ENCODE measurements around the gene MCOLN2.
A peak's percentile ranks its signal among the peaks of the same experiment; 100 is the strongest.
"Not testable (repeated sequence)": the region's sequence is repeated elsewhere in the genome, so short reads cannot be mapped to it uniquely, and the experiment has no call there.

MCOLN2 gene

DNA sequence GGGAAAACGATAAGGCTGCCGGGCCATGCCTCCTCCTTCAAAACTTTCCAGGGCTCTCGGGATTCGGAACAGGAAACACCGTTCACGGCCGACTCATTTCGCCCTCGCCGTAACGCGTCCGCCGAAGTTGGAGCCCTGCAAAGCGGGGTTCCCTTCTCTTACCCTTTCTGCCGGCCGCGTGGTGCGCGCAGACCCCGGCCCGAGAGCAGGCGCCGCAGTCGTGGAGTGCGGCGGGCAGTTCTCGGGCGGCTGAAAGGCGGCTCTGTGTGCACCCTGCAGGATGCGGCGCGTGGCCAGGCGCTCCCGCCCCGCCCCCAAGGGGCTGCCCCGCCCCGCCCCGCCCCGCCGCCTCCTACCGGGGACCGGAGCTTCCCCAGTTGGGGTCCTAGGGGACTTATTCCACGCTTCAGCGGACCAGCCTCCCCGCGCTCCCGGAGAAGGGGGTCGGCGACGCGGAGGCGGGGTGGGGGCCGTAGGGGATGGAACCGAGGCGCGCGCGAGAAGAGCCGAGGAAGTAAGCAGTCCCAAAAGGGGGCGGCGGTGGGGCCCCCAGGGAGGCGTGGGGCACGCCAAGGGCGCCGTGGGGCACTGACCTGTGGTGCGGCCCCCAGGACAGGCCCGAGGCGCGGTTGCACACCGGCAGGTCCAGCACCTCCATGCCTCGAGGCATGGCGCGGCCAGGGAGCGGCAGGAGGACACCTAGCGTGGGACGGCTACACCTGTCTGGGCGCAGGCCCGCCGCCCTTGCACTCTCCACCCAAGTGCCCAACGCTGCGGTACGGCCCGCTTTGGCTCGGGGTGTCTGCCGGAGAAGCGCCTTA, at the start of gene MCOLN2:
TSS of gene MCOLN2 (minus strand) at position 268 of the 821 bp plus-strand sequence. CDS start at position 27, 241 bp downstream.
- peak; percentile 56 for DNase-seq

DNA sequence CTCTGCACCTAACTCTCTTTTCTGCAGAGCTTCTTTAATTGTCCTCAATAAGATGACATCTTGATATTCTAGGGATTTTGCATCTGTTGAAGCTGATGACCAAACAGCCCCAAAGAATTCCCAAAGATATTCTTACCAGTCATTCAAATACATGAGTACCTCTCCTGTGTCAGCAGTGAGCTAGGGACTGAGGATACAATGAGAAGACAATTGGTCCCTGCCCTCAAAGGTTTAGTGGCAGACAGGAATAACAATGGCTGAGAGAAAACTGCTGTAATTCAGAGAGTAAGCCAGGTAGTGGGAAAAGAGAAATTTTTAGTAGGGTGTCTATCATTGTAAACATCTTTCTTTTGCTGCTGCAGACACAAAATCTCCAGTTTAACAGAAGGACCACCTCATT, 45.5 kb upstream of the MCOLN2 start:
- no peak for DNase-seq

DNA sequence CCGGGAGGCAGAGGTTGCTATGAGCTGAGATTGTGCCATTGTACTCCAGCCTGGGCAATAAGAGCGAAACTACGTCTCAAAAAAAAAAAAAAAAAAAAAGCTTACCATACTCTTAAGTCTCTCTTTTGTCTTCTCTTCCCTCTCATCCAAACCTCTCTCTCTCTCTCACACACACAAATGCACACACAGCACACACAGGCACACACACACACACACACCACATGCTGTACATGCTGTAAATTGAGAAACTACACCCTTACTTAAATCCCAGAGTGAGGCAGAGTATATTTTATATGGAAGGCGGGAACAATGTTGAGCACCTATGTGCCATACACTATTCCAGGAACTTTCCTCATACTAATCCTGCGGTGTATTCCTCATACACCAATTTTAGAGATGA, 44.9 kb upstream of the MCOLN2 start:
- DNase-seq: no peak

DNA sequence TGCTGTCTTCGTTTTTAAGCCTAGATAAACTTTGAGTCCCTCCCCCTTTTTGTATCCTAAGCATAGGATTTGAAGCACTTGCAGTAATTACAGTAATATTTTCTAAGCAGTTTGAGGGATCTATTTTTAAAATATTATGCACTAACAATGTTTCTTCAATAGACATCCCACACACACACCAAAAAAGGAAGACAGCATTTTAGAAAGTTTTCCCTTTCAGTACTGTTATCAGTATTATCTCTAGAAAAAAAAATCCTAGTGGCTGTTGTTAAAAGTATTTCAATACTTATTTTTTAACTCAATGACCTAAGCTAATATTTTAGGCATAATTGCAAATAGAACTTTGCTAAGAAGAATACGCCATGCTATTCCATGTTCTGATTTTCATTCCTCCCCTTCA, 36.3 kb upstream of the MCOLN2 start:
- no peak for DNase-seq

DNA sequence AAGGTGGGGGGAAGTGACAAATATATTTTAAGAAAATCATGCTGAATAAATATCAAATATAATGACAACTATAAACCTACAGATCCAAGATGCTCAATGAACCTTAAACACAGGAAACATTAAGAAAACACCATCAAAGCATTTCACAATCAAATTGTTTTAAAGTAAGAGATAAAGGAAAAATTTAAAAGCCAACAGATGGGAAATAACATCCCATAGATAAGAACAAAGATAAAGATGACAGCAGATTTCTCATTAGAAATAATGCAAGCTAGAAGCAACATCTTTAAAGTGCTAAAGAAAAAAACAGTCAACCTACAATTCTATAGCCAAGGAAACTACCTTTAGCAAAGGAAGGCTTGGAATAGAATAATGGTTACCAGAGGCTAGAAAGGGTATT, 33.6 kb upstream of the MCOLN2 start:
- DNase-seq: no peak

DNA sequence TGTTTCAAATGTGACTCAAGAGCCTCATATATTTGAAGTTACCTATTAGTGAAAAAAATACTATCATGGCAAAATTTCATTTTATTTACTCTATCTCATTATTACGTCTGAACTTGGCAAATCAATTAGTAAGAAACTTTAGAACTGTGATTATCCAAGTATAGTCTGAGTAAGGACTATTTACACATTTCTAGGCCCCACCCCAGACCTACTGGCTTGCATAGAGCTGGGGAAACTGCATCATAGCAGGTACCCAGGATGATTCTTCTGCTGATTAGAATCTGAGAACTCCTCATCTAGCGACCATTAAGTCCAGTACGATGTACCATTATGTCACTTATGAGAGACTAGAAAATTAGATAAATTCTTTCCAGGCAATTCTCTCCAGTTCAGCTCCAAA, 31.2 kb upstream of the MCOLN2 start:
- DNase-seq: no peak

DNA sequence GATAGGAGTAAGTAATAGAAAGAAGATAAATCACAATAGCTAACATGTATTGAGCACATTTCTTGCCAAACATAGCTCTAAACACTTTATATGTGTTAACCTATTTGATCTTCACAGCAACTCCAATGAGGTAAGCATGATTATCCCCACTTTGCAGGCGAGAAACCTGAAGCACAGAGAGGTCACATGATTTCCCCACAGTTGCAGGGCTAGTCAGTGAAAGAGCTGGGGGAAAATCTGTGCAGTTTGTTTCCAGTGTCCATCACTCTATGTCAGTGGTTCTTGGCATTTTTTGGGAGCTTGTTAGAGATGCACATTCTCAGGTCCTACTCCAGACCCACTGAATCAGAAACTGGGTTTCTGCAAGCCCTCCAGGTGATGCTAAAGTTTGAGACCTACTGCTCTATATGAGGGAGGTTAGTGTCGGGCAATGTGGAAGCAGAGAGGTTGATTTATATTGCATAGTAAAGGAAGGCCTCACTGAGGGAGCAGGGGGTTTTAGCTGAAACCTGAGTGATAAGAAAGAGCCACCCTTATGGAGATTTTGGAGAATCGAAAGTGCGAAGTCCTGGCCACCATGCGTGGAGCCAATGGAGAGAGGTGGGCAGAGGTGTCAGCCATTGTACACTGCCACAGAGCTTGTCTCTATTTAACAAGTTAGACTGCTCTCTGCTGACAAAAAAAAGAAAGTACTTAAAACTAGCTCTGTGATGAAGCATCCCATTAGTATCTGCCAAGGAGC, 30.5 kb upstream of the MCOLN2 start:
- no peak for DNase-seq

DNA sequence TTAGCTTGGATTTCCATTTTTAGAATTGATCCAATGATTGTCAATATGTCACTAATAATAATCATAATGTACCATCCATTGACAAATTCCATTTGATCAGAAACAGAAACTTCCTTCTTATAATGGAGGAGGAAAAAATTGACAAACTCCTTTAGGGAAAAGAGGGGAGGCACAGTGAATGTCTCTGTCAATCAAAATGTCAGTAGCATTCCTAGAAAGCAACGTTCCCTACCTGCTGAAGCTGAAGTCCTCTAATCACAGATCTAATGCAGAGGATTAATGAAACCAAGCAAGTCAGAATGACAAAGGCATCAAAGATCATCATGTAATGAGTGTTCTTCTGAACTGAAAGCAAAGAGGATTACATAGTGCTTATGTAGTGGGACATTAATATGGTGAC, 29.0 kb upstream of the MCOLN2 start:
- no peak for DNase-seq

DNA sequence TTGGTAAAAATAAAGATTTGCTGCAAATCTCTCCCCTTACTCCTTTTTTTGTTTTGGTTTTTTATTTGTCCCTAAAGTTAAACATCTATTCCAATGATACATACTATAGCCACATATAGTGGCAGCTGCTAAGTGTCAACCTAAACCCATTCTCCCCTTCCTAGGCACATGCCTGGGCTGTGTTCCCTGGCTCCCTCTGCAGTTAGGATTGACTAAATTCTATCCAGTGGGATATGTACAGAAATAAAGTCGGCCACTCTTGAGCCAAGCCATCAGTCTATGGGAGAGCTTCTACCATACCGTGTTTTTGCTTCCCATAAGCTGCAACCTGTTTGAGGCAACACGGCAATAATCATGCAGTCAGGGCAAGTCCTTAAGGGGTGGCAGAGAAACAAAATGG, 27.8 kb upstream of the MCOLN2 start:
- DNase-seq: no peak

DNA sequence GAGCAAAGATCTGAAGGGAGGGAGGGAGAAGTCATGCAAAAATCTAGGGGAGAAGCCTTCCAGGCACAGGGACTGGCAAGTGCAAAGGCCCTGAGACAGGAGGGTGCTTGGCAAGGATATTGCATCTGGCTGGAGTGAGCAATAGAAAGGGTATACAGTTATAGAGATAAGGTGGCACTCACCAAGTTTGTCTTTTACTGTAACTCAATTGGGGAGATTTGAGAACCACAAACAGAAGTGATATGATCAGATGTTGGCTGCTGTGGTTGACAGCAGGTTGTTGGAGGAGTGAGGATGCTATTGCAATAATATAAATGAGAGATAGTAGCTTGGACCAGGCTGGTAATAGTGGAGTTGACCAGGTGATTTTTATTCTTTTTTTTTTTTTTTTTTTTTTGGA, 25.8 kb upstream of the MCOLN2 start:
- no peak for DNase-seq

DNA sequence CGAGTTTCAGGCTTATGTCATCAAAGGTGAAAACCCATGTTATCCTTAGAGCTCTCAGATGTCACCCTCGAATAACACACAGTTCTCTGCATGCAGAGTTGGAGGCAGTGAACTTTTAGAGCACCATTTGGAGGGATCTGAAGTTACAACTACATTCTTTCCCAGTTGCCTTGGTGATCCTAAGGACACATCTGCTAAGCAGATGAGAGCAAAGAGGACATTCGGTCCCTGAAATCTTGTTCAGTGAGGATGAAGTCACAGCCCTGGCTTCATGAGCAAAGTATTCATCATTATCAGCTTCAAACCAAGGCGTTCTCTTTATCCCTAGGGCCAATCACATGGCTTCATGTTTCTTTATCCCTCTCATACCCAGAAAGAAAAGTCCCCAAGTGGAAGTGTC, 23.1 kb upstream of the MCOLN2 start:
- DNase-seq: no peak

DNA sequence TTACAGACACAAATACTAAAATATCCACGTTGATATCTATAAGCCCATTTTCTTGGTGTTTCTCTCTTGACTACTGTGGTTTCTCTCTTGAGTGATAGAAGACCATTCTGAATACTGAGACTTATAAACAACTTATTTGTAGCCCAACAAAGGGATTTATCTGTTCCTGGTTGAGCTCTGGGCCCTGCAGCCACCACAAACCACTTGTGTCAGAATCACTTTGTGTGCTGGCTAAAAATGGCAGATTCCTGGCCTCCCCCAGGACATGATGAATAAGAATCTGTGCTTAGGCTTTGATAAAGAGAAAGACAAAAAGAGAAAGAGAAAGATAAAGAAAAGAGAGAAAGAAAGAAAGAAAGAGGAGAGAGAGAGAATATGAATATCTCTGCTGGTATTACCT, 18.9 kb upstream of the MCOLN2 start:
- no peak for DNase-seq

DNA sequence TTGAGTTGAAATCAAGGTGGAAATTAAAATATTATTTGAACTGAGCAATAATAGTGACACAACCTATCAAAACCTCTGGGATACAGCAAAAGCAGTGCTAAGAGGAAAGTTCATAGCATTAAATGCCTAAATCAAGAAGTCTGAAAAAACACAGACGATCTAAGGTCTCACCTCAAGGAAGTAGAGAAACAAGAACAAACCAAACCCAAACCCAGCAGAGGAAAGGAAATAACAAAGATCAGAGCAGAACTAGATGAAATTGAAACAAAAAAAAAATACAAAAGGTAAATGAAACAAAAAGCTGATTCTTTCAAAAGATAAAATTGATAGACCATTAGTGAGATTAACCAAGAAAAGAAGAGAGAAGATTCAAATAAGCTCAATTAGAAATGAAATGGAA, 8.7 kb upstream of the MCOLN2 start:
- DNase-seq: not testable (repeated sequence)

DNA sequence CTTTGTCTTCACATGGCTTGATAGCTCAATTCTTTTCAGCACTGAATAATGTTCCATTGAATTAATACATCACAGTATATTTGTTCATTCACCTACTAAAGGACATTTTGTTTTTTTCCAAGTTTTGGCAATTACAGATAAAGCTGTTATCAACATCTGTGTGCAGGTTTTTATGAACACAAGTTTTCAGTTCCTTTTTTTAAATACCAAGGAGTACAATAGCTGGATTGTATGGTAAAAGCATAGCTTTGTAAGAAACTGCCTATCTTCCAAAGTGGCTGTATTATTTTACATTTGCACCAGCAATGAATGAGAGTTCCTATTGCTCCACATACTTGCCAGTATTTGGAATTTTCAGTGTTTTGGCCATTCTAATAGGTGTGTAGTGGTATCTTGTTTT, 4.8 kb upstream of the MCOLN2 start:
- DNase-seq: no peak

DNA sequence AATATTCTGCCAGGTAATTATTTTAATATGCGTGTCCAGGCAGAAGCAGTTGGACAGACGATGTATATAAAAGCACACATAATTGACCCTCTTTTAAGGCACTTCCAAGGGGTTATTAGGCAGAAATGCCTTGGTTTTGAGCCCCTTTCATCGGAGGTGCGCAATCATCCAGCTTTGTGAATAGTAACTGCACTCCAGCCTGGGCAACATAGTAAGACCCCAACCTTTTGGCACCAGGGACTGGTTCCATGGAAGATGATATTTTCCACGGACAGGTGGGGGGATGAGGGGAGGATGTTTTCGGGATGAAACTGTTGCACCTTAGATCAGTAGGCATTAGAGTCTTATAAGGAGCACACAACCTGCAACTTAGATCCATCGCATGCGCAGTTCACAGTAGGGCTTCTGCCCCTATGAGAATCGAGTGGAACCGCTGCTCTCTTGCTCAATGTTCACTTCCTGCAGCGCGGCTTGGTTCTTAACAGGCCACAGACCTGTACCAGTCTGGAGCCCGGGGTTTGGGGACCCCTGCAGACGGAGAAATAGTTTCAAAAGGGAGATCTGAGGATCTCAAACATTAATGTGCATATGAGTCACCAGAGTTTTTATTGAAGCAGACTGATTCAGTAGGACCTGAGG, 1.8 kb upstream of the MCOLN2 start:
- DNase-seq: peak; percentile 41

DNA sequence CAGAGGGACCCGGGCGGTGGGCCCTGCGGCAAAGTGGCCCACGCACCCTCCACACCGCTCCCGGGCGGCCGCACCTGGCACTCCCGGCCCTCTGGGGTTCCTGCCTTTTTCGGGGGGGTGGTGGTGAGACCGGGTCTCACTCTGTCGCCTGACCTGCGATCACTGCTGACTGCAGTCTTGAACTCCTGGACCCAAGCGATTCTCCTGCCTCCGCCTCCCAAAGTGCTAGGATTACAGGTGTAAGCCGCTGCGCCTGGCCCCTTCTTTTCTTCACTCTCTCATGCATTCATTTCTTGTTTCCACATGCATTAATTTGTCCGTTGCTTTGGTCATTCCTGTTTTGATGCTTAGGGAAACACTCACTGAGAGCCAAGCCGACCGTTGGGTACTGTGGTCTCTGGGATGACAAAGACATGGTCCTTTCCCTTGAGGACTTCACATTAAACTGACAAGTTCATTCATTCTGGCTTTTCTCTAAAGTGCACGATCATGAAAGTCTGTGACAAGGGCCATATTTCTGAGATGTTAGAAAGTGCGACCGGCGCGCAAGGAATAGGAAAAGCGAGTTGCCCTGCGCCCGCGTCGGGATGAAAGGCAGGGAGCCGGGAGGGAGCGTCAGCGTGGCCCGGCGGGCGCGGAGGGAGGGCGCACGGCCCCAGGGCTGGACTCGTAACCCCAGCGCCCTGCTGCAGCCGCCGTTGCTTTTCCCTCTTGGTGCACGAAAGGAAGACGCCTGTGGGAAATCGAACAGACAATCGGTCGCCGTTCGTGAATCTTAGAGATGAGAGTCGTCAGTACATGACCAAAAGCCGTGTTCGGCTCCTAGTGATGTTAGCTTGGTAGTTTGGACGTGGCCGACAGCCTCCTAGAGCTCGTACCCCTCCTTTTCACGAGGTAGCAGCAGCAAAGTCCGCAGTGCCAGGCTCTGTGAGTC, 1.0 kb upstream of the MCOLN2 start:
- DNase-seq: no peak

DNA sequence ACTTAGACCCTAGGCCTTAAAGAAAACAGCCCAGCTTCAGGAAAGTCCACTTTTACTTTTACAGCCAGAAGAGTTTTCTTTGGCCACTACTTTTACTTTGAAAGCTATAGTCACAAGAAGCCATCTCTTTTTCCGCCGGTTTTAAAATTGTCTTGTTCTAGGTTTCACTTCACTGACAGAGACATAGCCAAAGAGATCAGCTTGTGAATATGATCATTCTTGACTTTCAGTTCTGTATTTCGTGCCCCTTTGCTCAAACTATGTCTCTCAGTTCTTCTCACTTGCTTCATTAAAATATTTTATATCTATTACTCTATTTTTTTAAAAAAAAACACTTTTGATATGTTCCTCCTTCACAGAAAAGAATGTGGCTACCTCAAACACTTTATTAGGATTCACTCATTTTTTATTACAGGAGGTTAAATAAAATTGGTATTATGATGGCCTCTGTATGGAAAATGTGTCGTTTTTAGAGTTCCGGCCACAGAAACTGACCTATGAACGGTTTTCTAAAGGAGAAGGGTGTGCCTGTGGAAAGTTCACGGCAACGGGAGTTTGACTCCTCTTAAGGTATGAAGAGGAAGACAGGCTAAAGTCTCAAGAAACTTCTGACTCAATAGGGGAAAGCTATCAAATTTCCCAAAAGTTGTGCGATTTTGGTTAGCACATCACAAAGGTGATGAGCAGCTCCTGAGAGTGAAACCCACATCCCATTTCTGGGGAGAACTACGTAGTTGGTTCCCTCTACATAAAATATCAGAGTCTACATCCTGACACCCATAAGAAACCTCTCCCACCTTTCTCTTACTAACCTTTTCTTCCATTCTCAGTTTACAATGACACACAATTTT, 1.2 kb downstream of the MCOLN2 start:
- no peak for DNase-seq

DNA sequence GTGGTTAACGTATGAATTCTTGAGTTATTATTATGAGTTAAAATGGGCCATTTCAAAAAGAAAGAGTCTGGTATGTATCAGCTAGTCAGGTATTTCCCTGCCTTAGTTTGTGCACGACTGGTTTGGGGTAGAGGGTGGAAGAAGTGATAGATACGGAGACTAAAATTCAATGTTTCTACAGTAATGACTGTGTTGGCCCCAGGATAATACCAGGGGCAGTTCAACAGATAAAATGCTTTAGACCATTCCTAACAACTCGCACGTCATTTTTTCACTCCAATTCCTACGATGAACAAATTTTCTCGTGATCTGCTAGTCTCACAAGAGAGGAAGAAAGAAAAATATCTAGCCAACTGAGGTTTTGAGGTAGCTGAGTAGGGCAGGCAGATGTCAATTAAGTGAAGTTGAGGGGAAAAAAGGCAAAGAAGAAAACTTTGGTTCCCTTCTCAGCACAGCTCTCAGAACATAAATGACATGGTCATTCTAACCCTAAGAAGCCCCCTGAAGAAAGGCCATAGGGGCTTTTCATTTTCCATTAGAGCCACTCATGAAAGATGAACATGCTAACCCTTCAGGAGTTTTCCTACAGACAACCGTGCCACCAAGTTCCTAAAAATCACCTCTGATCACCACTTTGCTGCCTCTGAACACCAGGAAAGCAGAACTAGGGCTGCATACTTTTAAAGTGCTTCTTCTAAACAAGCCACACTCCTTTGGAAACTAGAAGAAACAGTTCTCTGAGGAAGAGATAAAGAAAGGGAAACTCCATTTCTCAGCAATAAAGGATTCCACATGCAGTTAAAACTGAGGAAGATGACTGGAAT, 5.6 kb downstream of the MCOLN2 start:
- no peak for DNase-seq

DNA sequence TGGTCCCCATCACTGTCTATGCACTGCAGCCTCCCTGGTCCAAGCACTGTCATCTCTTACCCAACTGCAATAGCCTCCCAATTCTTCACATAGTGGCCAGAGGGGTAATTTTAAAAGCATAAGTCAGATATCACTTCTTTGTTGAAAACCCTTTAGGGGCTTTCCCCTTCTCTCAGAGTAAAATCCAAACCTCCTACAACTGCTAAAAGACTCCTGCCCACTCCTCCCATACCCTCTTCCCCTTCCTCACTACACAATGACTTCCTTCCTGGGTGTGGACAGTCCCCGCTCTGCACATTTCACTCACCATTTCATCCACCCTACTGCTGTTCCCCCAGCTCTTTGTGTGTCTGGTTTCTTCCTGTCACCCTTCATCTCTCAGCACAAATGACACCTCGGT, 8.3 kb downstream of the MCOLN2 start:
- DNase-seq: no peak

DNA sequence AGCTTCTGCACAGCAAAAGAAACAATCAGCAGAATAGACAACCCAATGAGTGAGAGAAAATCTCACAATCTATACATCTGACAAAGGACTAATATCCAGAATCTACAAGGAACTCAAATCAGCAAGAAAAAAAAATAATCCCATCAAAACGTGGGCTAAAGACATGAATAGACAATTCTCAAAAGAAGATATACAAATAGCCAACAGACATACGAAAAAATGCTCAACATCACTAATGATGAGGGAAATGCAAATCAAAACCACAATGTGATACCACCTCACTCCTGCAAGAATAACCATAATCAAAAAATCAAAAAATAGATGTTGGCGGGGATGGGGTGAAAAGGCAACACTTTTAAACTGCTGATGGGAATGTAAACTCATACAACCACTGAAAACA, 10.4 kb downstream of the MCOLN2 start:
- not testable (repeated sequence) for DNase-seq

DNA sequence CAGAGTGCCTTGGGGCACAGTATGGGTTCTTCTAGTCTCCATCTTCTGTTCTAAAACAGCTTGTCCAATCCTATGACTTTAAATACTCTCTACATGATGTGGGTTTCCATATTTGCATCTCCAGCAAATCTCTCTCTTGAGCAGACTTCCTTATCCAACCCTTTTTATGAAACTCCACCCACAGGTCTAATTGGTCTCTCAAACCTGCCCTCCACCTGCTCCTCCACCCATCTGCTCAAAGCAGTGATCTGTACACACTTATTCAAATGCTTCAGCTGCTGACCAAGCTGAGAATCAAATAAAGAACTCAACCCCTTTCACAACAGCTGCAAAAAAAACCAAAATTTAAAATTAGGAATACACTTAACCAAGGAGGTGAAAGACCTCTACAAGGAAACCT, 11.5 kb downstream of the MCOLN2 start:
- no peak for DNase-seq

Measured in stimulated activated naive CD4-positive, alpha-beta T cell treated with Interleukin-2 at 50 U/mL for 16 hours (primary cell).